ENCODE measurements around the gene RRAS2.
A peak's percentile ranks its signal among the peaks of the same experiment; 100 is the strongest.

DNA sequence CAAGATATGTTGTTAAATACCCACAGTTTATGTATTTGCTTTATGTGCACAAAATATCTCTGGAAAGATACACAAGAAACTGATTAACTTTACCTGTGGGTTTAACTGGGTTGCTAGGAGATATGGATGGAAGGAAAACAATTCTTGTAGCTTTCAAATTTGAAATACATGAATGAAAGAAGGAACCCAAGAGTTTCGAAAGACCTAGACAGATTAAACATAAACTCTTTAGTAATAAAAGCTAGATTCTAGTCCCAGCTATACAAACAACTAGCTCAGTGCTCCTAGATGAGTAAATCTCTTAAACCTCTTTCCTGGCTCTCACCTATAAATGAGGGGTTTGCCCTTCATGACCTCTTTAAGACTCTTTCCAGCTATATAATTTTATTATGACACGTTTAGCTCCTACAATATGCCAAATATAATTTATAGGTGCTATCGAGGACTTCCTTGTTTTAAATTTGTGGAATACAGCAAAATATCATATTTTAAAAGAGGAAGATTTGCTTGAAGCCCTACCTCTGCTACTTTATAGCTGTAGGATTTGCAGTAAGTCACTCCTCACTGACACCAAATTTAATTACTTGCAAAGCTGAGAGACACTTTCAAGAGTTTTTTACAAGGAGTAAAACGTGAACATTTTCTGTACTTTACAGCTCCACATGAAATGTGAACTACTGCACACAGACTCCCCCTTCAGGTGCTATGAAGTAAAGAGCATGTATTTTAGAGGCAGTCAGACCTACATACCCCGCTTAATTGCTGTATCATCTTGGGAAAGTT is 50.7 kb downstream of the RRAS2 start:
- TF ChIP-seq, protein P1, sequence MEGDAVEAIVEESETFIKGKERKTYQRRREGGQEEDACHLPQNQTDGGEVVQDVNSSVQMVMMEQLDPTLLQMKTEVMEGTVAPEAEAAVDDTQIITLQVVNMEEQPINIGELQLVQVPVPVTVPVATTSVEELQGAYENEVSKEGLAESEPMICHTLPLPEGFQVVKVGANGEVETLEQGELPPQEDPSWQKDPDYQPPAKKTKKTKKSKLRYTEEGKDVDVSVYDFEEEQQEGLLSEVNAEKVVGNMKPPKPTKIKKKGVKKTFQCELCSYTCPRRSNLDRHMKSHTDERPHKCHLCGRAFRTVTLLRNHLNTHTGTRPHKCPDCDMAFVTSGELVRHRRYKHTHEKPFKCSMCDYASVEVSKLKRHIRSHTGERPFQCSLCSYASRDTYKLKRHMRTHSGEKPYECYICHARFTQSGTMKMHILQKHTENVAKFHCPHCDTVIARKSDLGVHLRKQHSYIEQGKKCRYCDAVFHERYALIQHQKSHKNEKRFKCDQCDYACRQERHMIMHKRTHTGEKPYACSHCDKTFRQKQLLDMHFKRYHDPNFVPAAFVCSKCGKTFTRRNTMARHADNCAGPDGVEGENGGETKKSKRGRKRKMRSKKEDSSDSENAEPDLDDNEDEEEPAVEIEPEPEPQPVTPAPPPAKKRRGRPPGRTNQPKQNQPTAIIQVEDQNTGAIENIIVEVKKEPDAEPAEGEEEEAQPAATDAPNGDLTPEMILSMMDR (IDR thresholded peaks at IDR 0.05; ENCODE audit: extremely low read depth in 1 of 2, insufficient read depth in 1 of 2, low read depth in 1 of 2, low read length in 2 of 2): peak; percentile 42 to 62
- no peak for TF ChIP-seq POLR2A (IDR thresholded peaks at IDR 0.05; ENCODE audit: low read depth, low read length)
- no peak for TF ChIP-seq EZH2 (IDR thresholded peaks at IDR 0.05; ENCODE audit: borderline replicate concordance, low read depth, low read length, severe bottlenecking)
- TF ChIP-seq, protein P2, sequence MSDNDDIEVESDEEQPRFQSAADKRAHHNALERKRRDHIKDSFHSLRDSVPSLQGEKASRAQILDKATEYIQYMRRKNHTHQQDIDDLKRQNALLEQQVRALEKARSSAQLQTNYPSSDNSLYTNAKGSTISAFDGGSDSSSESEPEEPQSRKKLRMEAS (IDR thresholded peaks at IDR 0.05; ENCODE audit: insufficient read depth, insufficient read length): no peak

Measured in endothelial cell of umbilical vein (primary cell).